ENCODE results near the gene OXLD1.
A peak's percentile ranks its signal among the peaks of the same experiment; 100 is the strongest.

The OXLD1 gene

DNA sequence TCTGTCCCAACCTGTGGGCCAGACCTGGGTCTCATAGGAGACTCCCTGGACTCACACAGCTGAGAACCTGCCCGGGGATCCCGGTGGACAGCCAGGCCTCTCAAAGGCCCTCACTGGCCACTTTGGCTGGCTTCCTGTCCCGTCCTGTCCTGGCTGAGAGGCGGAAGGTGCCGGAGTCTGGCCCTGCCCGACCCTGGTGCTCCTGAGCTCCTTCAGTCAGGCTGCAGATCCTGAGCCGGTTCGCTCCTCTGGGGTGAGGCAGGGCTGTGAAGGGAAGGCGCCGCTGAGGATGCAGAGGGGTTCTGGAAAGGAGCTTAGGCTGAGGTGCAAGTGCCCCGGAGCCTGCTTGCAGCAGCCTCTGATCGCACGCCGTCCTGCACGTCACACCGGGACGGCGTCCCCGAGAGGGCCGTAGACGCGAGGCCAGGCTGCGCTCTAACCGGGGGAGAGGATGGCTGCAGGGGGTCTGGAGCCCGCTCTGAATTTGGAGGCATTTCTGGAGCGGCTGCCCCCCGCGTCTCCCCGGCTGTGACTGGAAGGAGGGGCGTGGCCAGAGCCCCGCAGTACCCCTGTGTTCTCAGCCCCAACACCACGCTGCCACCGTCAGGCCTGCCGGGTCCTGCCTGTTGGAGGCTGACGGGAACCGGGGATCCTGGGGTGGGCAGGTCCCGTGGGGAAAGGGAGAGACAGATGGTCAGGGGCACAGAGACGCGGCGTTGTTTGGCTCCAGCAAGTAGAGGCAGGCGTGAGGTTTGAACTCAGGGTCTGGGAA lies 21.6 kb upstream of the OXLD1 start:
- peaks cover 75% of the 10 kb centered on the region for H4K20me1 ChIP-seq (ENCODE audit: insufficient read depth, low read length)
- TF ChIP-seq, protein P1, sequence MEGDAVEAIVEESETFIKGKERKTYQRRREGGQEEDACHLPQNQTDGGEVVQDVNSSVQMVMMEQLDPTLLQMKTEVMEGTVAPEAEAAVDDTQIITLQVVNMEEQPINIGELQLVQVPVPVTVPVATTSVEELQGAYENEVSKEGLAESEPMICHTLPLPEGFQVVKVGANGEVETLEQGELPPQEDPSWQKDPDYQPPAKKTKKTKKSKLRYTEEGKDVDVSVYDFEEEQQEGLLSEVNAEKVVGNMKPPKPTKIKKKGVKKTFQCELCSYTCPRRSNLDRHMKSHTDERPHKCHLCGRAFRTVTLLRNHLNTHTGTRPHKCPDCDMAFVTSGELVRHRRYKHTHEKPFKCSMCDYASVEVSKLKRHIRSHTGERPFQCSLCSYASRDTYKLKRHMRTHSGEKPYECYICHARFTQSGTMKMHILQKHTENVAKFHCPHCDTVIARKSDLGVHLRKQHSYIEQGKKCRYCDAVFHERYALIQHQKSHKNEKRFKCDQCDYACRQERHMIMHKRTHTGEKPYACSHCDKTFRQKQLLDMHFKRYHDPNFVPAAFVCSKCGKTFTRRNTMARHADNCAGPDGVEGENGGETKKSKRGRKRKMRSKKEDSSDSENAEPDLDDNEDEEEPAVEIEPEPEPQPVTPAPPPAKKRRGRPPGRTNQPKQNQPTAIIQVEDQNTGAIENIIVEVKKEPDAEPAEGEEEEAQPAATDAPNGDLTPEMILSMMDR (IDR thresholded peaks at IDR 0.05; ENCODE audit: borderline replicate concordance, extremely low read depth, low read length, poor library complexity, severe bottlenecking): no peak
- no peak for TF ChIP-seq EZH2 (IDR thresholded peaks at IDR 0.05; ENCODE audit: borderline replicate concordance, low read depth, low read length, severe bottlenecking)
- no peak overlapping the region for H3K4me2 ChIP-seq (ENCODE audit: insufficient read depth, low read length)
- no peak overlapping the region for H3K4me3 ChIP-seq (ENCODE audit: low read depth in 1 of 2, low read length in 2 of 2)
- DNase-seq (no peak), ATAC-seq (ENCODE audit: insufficient read depth, low read depth) (no peak)
- no peak overlapping the region for H3K9ac ChIP-seq (ENCODE audit: low read depth, low read length)
- peaks cover 29% of the 10 kb centered on the region for H3K4me1 ChIP-seq (ENCODE audit: insufficient read depth, low read length)
- no peaks in the 10 kb centered on the region for H3K27me3 ChIP-seq (ENCODE audit: insufficient read depth, low read length, poor library complexity)
- H3K27ac ChIP-seq (ENCODE audit: low read length): no peak overlapping the region
- H3K79me2 ChIP-seq (ENCODE audit: insufficient read depth, low read length): peaks cover 67% of the 10 kb centered on the region
- peaks cover 88% of the 10 kb centered on the region for H3K36me3 ChIP-seq (ENCODE audit: insufficient read depth, low read length)
- no peaks in the 10 kb centered on the region for H3K9me3 ChIP-seq (ENCODE audit: insufficient read depth, low read length, severe bottlenecking)
- H2AFZ ChIP-seq (ENCODE audit: low read depth, low read length): no peak overlapping the region

DNA sequence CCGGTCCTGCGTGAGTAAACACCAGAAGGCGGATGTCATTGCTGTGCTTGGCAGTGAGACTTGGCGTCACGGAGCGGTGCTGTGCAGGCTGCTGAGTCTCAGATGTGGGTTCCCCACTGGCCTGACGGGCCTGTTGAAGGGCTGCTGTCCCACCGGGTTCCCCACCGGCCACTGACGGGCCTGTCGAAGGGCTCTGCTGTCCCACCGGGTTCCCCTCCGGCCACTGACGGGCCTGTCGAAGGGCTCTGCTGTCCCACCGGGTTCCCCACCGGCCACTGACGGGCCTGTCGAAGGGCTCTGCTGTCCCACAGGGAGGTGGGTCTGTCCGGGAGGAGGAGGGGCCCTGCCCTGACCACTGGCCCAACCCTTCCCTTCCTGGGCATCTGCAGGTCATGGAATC lies 20.2 kb upstream of the OXLD1 start:
- no peaks in the 10 kb centered on the region for H3K9me3 ChIP-seq (ENCODE audit: insufficient read depth, low read length, severe bottlenecking)
- ATAC-seq (ENCODE audit: insufficient read depth, low read depth): no peak

DNA sequence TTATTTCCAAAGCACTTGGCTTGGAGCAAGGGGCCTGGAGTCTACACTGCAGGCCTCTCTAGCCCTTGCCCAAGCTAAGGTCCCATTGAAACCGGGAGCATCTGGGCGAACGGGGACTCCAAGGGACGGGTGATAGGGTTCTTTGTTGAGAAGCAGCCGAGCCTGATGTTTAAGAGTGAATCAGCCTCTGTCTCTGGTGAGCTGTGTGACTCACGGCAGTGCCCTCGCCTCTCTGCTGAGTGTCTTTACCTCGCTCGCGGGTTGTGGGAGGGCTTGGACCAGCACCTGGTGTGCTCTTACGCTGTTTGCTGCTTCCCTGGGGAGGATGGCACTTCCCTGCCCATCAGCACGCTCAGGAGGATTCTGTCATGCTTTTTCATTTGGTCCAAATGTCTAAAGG lies 18.7 kb upstream of the OXLD1 start:
- H3K9me3 ChIP-seq (ENCODE audit: insufficient read depth, low read length, severe bottlenecking): no peaks in the 10 kb centered on the region
- H3K4me2 ChIP-seq (ENCODE audit: insufficient read depth, low read length): peak overlapping the region; percentile 88
- H3K9ac ChIP-seq (ENCODE audit: low read depth, low read length): peak overlapping the region; percentile 97
- ATAC-seq (ENCODE audit: insufficient read depth, low read depth) (no peak), DNase-seq (peak; percentile 44)
- peaks cover 73% of the 10 kb centered on the region for H3K36me3 ChIP-seq (ENCODE audit: insufficient read depth, low read length)
- H3K79me2 ChIP-seq (ENCODE audit: insufficient read depth, low read length): peaks cover 89% of the 10 kb centered on the region
- TF ChIP-seq, protein P1 (IDR thresholded peaks at IDR 0.05; ENCODE audit: borderline replicate concordance, extremely low read depth, low read length, poor library complexity, severe bottlenecking): no peak
- no peak for TF ChIP-seq EZH2 (IDR thresholded peaks at IDR 0.05; ENCODE audit: borderline replicate concordance, low read depth, low read length, severe bottlenecking)
- peak overlapping the region; percentile 83 to 95; a peak in 3 of 4 replicates for H3K4me3 ChIP-seq (ENCODE audit: low read depth in 1 of 2, low read length in 2 of 2)
- H2AFZ ChIP-seq (ENCODE audit: low read depth, low read length): no peak overlapping the region
- no peaks in the 10 kb centered on the region for H3K27me3 ChIP-seq (ENCODE audit: insufficient read depth, low read length, poor library complexity)
- H4K20me1 ChIP-seq (ENCODE audit: insufficient read depth, low read length): peaks cover 63% of the 10 kb centered on the region
- peaks cover 46% of the 10 kb centered on the region for H3K4me1 ChIP-seq (ENCODE audit: insufficient read depth, low read length)
- H3K27ac ChIP-seq (ENCODE audit: low read length): peak overlapping the region; percentile 79

More for the DNA sequence above, 20.2 kb upstream of the OXLD1 start:
- H3K9ac ChIP-seq (ENCODE audit: low read depth, low read length): no peak overlapping the region
- no peak for DNase-seq
- H3K4me1 ChIP-seq (ENCODE audit: insufficient read depth, low read length): peaks cover 42% of the 10 kb centered on the region
- H3K27ac ChIP-seq (ENCODE audit: low read length): no peak overlapping the region
- H4K20me1 ChIP-seq (ENCODE audit: insufficient read depth, low read length): peaks cover 72% of the 10 kb centered on the region
- H3K27me3 ChIP-seq (ENCODE audit: insufficient read depth, low read length, poor library complexity): no peaks in the 10 kb centered on the region
- peaks cover 80% of the 10 kb centered on the region for H3K36me3 ChIP-seq (ENCODE audit: insufficient read depth, low read length)
- no peak overlapping the region for H2AFZ ChIP-seq (ENCODE audit: low read depth, low read length)
- H3K4me2 ChIP-seq (ENCODE audit: insufficient read depth, low read length): peak overlapping the region; percentile 88; the same call in 1 of the 2 replicates
- H3K79me2 ChIP-seq (ENCODE audit: insufficient read depth, low read length): peaks cover 79% of the 10 kb centered on the region
- no peak overlapping the region for H3K4me3 ChIP-seq (ENCODE audit: low read depth in 1 of 2, low read length in 2 of 2)
- TF ChIP-seq, protein P1 (IDR thresholded peaks at IDR 0.05; ENCODE audit: borderline replicate concordance, extremely low read depth, low read length, poor library complexity, severe bottlenecking): no peak
- TF ChIP-seq EZH2 (IDR thresholded peaks at IDR 0.05; ENCODE audit: borderline replicate concordance, low read depth, low read length, severe bottlenecking): no peak

Measured in DND-41 (cell line).